Stomach (tissue), 9 donors: Measurements from ENCODE around the gene SYT5. TPM values are rescaled to one million over a fixed set of nuclear protein-coding genes. Genes with fewer than 3 reads are reported as not detected.
A peak's percentile ranks its signal among the peaks of the same experiment; 100 is the strongest.

Source experiments
- DNase-seq, 2 donors: peaks; one replicate each; pipeline versions ENCODE4 v3.0.0 to v3.0.0-alpha.2; 2013 to 2019
- H3K27ac ChIP-seq, 5 donors: fragments of 200-600 bp in 4 of 5; sonication (generic) in 4 of 5; one replicate each; pipeline ENCODE4 v1.5.1; 2013 to 2019; ENCODE audit warnings: mild to moderate bottlenecking in 1 of 5, moderate library complexity in 1 of 5
- H3K27me3 ChIP-seq, 3 donors: fragments of 200-600 bp; sonication (generic); one replicate each; pipeline ENCODE4 v1.5.1; 2017 to 2019; ENCODE audit warnings: mixed run types in 1 of 3
- H3K36me3 ChIP-seq, 4 donors: fragments of 200-600 bp; sonication (generic); 1 replicate in 3 of 4; 2 replicates in 1 of 4; pipeline ENCODE4 v1.5.1; 2016 to 2019
- H3K4me1 ChIP-seq, 4 donors: fragments of 200-600 bp; sonication (generic); one replicate each; pipeline ENCODE4 v1.5.1; 2016 to 2019
- H3K4me3 ChIP-seq, 4 donors: fragments of 200-600 bp; sonication (generic) in 3 of 4; one replicate each; pipeline ENCODE4 v1.5.1; 2016 to 2019; ENCODE audit warnings: mild to moderate bottlenecking in 1 of 4
- H3K9me3 ChIP-seq, 4 donors: fragments of 200-600 bp; sonication (generic); one replicate each; pipeline ENCODE4 v1.5.1; 2016 to 2019
- EP300 ChIP-seq: sonication (generic); formaldehyde crosslinking; IDR thresholded peaks from one replicate; pipeline ENCODE4 v1.6.1; 2017; ENCODE audit warnings: antibody characterized with exemption
- POLR2A ChIP-seq, 4 donors: fragments of 450-650 bp; IDR thresholded peaks; one replicate each; pipeline ENCODE4 v1.6.1; 2016; ENCODE audit warnings: antibody characterized with exemption in 4 of 4, control low read depth in 2 of 4, mild to moderate bottlenecking in 1 of 4, moderate library complexity in 1 of 4
- POLR2AphosphoS5 ChIP-seq, 3 donors: sonication (generic); formaldehyde crosslinking; IDR thresholded peaks; one replicate each; pipeline ENCODE4 v1.6.1; 2016; ENCODE audit warnings: antibody characterized with exemption in 3 of 3
- WGBS, 5 donors: extraction: QIAGEN DNeasy Blood & Tissue Kit in 3 of 5; methylation state at CpG; one replicate each; pipeline versions ENCODE4 v1.1.5 to v1.1.7; 2013 to 2018; 5-methylcytosine and 5-hydroxymethylcytosine counted together
- intact Hi-C: fragments of 100-400 bp; cut with DNase I; formaldehyde crosslinking; loops from one replicate; pipeline ENCODE4 v1.15.1; 2023; ENCODE audit warnings: low total_unique reads
- polyA plus RNA-seq, 3 donors: library from polyadenylated mRNA; stranded (reverse); fragments of 200-250 nt; gene quantifications; one replicate each; pipeline ENCODE4 v1.2.3, GENCODE V29; 2013
- total RNA-seq, 5 donors: library from RNA; depleted of rRNA; stranded (reverse); fragments of >200 nt; gene quantifications; one replicate each; pipeline versions ENCODE4 v1.1.0 to v1.2.3, GENCODE V29; 2014 to 2016
- TF ChIP-seq, protein P1 (sequence below), 7 experiments: fragments of 450-650 bp in 4 of 7; fragments of 200-600 bp in 3 of 7; sonication (generic) in 3 of 7; IDR thresholded peaks; one replicate each; pipeline ENCODE4 v1.5.1; 2016 to 2019; ENCODE audit warnings: antibody characterized with exemption in 7 of 7, control low read depth in 2 of 7, mild to moderate bottlenecking in 1 of 7
- donor health status: healthy with polysubstance abuse.
- donor health status: Bipolar disorder and iron deficiency.
- donor health status: healthy.

SYT5 gene
- total and polyA plus RNA-seq, 8 donors: 0.20 to 2.8 (median 1.8) TPM; not detected in 4

DNA sequence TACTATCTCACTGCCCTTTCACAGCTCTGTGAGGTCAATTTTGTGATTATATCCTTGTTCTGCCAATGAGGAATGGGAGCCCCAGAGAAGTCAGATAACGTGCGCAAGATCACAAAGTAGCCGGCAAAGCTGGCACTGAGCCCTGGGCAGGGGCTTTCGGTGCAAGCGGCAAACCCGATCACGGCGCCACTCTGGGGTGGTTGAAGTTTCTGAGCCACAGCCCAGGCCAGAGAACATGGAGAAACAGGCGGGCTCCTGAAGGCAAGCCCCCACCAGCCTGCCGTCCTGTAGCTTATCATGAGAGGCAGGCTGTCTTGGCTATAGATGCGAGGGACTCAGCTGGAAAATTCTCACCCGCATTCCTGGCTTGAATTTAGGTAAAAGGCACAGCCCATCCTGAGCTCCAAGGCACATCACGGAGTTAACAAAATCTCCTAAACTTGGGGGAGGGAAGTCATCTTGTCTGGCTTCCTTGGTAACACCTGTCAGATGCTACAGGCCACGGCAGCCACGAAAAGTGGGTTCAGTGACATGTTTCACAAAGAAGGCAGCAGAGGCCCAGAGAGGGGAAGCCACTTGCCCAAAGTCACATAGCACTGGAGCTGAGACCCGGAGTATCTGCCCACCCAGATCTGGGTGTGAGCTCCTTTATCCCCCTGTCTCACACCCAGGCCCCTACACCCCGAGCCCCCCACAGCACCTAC is 43.5 kb downstream of the SYT5 start:
- no peaks in the 10 kb centered on the region for H3K36me3 ChIP-seq
- H3K9me3 ChIP-seq: no peaks in the 10 kb centered on the region
- TF ChIP-seq EP300 (no peak), POLR2A (IDR thresholded peaks at IDR 0.05) (no peak), POLR2AphosphoS5 (IDR thresholded peaks at IDR 0.05) (no peak)
- TF ChIP-seq, protein P1, sequence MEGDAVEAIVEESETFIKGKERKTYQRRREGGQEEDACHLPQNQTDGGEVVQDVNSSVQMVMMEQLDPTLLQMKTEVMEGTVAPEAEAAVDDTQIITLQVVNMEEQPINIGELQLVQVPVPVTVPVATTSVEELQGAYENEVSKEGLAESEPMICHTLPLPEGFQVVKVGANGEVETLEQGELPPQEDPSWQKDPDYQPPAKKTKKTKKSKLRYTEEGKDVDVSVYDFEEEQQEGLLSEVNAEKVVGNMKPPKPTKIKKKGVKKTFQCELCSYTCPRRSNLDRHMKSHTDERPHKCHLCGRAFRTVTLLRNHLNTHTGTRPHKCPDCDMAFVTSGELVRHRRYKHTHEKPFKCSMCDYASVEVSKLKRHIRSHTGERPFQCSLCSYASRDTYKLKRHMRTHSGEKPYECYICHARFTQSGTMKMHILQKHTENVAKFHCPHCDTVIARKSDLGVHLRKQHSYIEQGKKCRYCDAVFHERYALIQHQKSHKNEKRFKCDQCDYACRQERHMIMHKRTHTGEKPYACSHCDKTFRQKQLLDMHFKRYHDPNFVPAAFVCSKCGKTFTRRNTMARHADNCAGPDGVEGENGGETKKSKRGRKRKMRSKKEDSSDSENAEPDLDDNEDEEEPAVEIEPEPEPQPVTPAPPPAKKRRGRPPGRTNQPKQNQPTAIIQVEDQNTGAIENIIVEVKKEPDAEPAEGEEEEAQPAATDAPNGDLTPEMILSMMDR (IDR thresholded peaks at IDR 0.05): no peak
- H3K27me3 ChIP-seq: peaks cover 0 to 93% (median 41%) of the 10 kb centered on the region in 3 donors
- peaks cover under 1 to 7% (median 4%) of the 10 kb centered on the region in 4 donors for H3K4me1 ChIP-seq
- H3K4me3 ChIP-seq: no peak overlapping the region
- WGBS, 5 donors: 33 to 73% (median 44%) methylated on average over 12 to 17 of the region's 17 CpGs
- peak in 1 of 2 donors; percentile 27 for DNase-seq
- intact Hi-C loops: no loop called here
- H3K27ac ChIP-seq: no peak overlapping the region

DNA sequence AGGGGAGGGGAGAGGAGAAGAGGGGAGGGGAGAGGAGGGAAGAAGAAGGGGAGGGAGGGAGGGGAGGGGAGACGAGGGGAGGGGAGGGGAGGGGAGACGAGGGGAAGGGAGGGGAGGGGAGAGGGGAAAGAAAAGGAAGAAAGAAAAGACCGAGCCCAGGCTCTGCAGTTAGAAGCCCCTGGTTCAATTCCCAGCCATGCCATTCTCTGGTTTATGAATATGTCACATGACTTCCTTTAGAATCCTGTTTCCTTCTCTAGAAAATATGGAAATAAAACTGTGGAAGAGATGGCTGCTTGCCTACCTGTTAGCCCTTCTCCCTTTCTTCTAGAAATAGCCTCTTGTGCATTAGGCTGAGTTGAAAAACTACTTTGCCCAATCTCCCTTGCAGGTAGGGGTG is 45.4 kb downstream of the SYT5 start:
- peaks cover 0 to 80% (median 35%) of the 10 kb centered on the region in 3 donors for H3K27me3 ChIP-seq
- intact Hi-C loops: no loop called here
- DNase-seq: no peak

DNA sequence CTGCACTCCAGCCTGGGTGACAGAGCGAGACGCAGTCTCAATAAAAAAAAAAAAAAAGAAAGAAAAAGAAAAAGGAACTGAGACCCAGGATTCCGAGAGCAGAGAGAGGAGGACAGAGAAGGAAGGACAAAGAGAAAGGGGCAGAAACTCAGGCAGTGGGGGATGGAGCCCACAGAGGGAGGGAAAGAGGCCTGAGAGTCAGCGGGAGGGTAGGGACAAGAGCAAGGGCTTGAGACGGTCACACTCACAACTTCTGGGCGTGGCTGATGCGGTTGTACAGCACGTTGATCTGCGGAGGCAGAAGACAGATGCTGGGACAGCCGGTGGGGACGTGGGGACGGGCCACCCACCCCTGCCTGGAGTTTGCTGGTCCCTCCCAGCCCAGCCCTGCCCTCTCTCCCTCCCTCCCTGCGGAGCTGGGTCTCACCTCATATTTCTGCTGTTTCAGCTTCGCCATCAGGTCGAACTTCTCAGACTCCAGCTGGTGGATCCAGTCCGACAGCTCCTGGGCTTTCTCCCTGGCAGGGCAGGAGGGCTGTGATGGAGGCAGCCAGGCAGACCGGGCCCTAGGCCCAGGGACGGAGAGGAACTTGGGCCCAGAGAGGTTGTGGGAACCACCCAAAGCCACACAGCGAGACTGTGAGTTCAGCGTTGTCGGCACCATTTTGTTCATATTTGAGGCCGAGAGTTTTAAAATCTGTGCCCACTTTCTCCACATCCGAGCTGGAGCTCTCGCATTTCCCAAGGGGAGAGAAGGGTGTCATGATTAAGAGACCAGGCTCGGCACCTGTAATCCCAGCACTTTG is 46.2 kb downstream of the SYT5 start:
- H3K27me3 ChIP-seq: peaks cover 0 to 79% (median 35%) of the 10 kb centered on the region in 3 donors
- 47 to 61% (median 51%) methylated on average over 24 to 25 of the region's 25 CpGs for WGBS, 5 donors
- no peak for TF ChIP-seq POLR2A (IDR thresholded peaks at IDR 0.05)
- no peak for TF ChIP-seq POLR2AphosphoS5 (IDR thresholded peaks at IDR 0.05)
- TF ChIP-seq EP300: no peak
- TF ChIP-seq, protein P1 (IDR thresholded peaks at IDR 0.05): no peak
- DNase-seq: no peak
- H3K27ac ChIP-seq: no peak overlapping the region
- no peaks in the 10 kb centered on the region for H3K36me3 ChIP-seq
- no peaks in the 10 kb centered on the region for H3K9me3 ChIP-seq
- no peak overlapping the region for H3K4me3 ChIP-seq
- no peaks in the 10 kb centered on the region for H3K4me1 ChIP-seq
- intact Hi-C loops: no loop called here

More for the DNA sequence above, 45.4 kb downstream of the SYT5 start:
- WGBS, 5 donors: 6 to 35% (median 24%) methylated on average over 1 of the region's 3 CpGs
- no peak for TF ChIP-seq POLR2AphosphoS5 (IDR thresholded peaks at IDR 0.05)
- no peak for TF ChIP-seq POLR2A (IDR thresholded peaks at IDR 0.05)
- TF ChIP-seq EP300: no peak
- Histone ChIP-seq H3K36me3 (no peaks in the 10 kb centered on the region), H3K9me3 (no peaks in the 10 kb centered on the region), H3K4me1 (no peaks in the 10 kb centered on the region), H3K27ac (no peak overlapping the region), H3K4me3 (no peak overlapping the region)

DNA sequence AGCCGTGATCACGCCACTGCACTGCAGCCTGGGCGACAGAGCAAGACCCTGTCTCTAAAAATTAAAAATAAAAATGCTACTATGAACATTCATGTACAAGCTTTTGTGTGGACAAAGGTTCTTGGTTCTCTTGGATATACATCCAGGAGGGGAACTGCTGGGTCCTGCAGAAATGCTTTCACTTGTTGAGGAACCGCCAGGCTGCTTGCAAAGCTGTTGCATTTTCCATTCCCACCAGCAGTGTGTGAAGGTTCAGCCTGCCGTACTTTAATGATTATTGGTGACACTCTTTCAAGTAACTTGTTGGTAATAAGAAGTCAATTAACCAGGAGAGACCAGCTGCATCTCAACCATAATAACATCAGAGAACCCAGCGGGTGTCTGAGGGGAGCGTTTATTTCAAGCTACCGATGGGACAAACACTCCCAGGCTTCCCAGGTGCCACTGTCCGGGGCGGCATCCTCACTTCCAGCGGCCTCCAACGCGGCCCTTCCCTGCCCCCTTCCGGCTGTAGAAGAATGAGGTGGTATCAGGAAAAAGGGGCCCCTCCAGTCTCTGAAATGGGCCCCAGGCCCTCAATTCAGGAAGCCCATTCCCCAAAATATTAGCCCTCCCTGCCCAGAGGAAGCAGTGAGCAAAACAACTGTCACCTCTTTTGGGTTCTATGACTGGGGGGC is 47.5 kb downstream of the SYT5 start:
- Histone ChIP-seq H3K27ac (no peak overlapping the region), H3K4me3 (no peak overlapping the region), H3K36me3 (no peaks in the 10 kb centered on the region), H3K27me3 (peaks cover 0 to 66% (median 35%) of the 10 kb centered on the region in 3 donors), H3K4me1 (no peaks in the 10 kb centered on the region), H3K9me3 (no peaks in the 10 kb centered on the region)
- DNase-seq: no peak
- WGBS, 5 donors: 41 to 48% (median 46%) methylated on average over 14 of the region's 14 CpGs
- intact Hi-C loops: no loop called here
- TF ChIP-seq POLR2A (IDR thresholded peaks at IDR 0.05) (no peak), POLR2AphosphoS5 (IDR thresholded peaks at IDR 0.05) (no peak), EP300 (no peak)
- TF ChIP-seq, protein P1 (IDR thresholded peaks at IDR 0.05): no peak
